DOHH2 (cell line): Measurements from ENCODE around the gene RORB.

Experiments
- H3F3A ChIP-seq: fragments of 200-600 bp; sonication (generic), shearing (Covaris generic); 2 replicates; pipeline ENCODE4 v1.6.0; 2016; ENCODE audit warnings: antibody characterized with exemption, mild to moderate bottlenecking; ENCODE audit not compliant: control insufficient read depth, insufficient read depth
- H3K27ac ChIP-seq: fragments of 200-600 bp; sonication (generic); 2 replicates; pipeline ENCODE4 v1.5.1; 2014; ENCODE audit warnings: low read depth, mild to moderate bottlenecking, low read length, moderate library complexity
- H3K27me3 ChIP-seq: fragments of 200-600 bp; sonication (generic); 2 replicates; pipeline ENCODE4 v1.6.1; 2014; ENCODE audit warnings: mild to moderate bottlenecking, low read length, mixed read lengths; ENCODE audit not compliant: control insufficient read depth
- H3K36me3 ChIP-seq: fragments of 200-600 bp; sonication (generic); 2 replicates; pipeline ENCODE4 v1.6.1; 2014; ENCODE audit warnings: mild to moderate bottlenecking, low read length, moderate library complexity, mixed read lengths; ENCODE audit not compliant: control insufficient read depth
- H3K4me1 ChIP-seq: fragments of 200-600 bp; sonication (generic); 2 replicates; pipeline ENCODE4 v1.6.1; 2014; ENCODE audit warnings: mild to moderate bottlenecking, low read length, mixed read lengths; ENCODE audit not compliant: control insufficient read depth
- H3K4me2 ChIP-seq: fragments of 200-600 bp; sonication (generic); 2 replicates; pipeline ENCODE4 v1.6.0; 2014; ENCODE audit warnings: mild to moderate bottlenecking, low read length, moderate library complexity
- H3K4me3 ChIP-seq: fragments of 200-600 bp; sonication (generic); 2 replicates; pipeline ENCODE4 v1.5.1; 2014; ENCODE audit warnings: mild to moderate bottlenecking, low read length, mixed read lengths
- H3K79me2 ChIP-seq: fragments of 200-600 bp; sonication (generic); 2 replicates; pipeline ENCODE4 v1.6.1; 2014; ENCODE audit warnings: mild to moderate bottlenecking, low read length, mixed read lengths; ENCODE audit not compliant: control insufficient read depth
- H3K9me2 ChIP-seq: fragments of 200-600 bp; sonication (generic); replicated peaks from 2 replicates; pipeline ENCODE4 v1.6.1; 2014; ENCODE audit warnings: mild to moderate bottlenecking, low read length, mixed read lengths; ENCODE audit not compliant: control insufficient read depth
- H3K9me3 ChIP-seq: fragments of 200-600 bp; sonication (generic); 2 replicates; pipeline ENCODE4 v1.6.1; 2014; ENCODE audit warnings: antibody characterized with exemption, low read length, mixed read lengths; ENCODE audit not compliant: control insufficient read depth, insufficient read depth
- H4K20me1 ChIP-seq: fragments of 200-600 bp; sonication (generic); 2 replicates; pipeline ENCODE4 v1.6.0; 2014; ENCODE audit warnings: low read depth, mild to moderate bottlenecking, antibody characterized with exemption, low read length, moderate library complexity; ENCODE audit not compliant: control insufficient read depth, insufficient read depth
- CTCF ChIP-seq: fragments of 200-600 bp; sonication (generic); IDR thresholded peaks from one replicate; pipeline ENCODE4 v1.5.1; 2014; ENCODE audit warnings: antibody characterized with exemption, mild to moderate bottlenecking, low read depth, low read length; ENCODE audit not compliant: poor library complexity, severe bottlenecking
- EZH2phosphoT487 ChIP-seq: fragments of 200-600 bp; sonication (generic); IDR thresholded peaks from 2 replicates; pipeline ENCODE4 v1.6.1; 2017; ENCODE audit warnings: borderline replicate concordance, mild to moderate bottlenecking, antibody characterized with exemption, low read length, moderate library complexity, mixed read lengths

Gene RORB

GRCh38 chr9:74557571-74557970 lies 60.4 kb downstream of the RORB start:
- Histone ChIP-seq H3K79me2 (no peaks in the 10 kb centered on the region), H4K20me1 (no peaks in the 10 kb centered on the region), H3K4me1 (no peaks in the 10 kb centered on the region), H3K27ac (no peak overlapping the region), H3K9me2 (no peaks in the 10 kb centered on the region), H3F3A (no peaks in the 10 kb centered on the region), H3K36me3 (no peaks in the 10 kb centered on the region), H3K27me3 (no peaks in the 10 kb centered on the region), H3K4me2 (no peak overlapping the region), H3K4me3 (no peak overlapping the region), H3K9me3 (no peaks in the 10 kb centered on the region)
- TF ChIP-seq CTCF (no peak), EZH2phosphoT487 (no peak)

GRCh38 chr9:74562611-74563010 lies 65.5 kb downstream of the RORB start:
- Histone ChIP-seq H3K79me2 (no peaks in the 10 kb centered on the region), H3K9me3 (no peaks in the 10 kb centered on the region), H3K4me1 (no peaks in the 10 kb centered on the region), H3K4me2 (no peak overlapping the region), H3K4me3 (no peak overlapping the region), H3K27me3 (no peaks in the 10 kb centered on the region), H3F3A (no peaks in the 10 kb centered on the region), H3K36me3 (no peaks in the 10 kb centered on the region), H4K20me1 (no peaks in the 10 kb centered on the region), H3K9me2 (no peaks in the 10 kb centered on the region), H3K27ac (no peak overlapping the region)
- TF ChIP-seq CTCF (no peak), EZH2phosphoT487 (no peak)

- Histone ChIP-seq H3K4me2 (no peak overlapping the region), H4K20me1 (no peaks in the 10 kb centered on the region), H3K36me3 (no peaks in the 10 kb centered on the region), H3K4me1 (no peaks in the 10 kb centered on the region), H3K9me3 (no peaks in the 10 kb centered on the region), H3K4me3 (no peak overlapping the region), H3K27ac (no peak overlapping the region), H3K27me3 (no peaks in the 10 kb centered on the region), H3F3A (no peaks in the 10 kb centered on the region; the same call in 1 of the 2 replicates), H3K79me2 (no peaks in the 10 kb centered on the region), H3K9me2 (no peaks in the 10 kb centered on the region)
- TF ChIP-seq CTCF (peak; percentile 61), EZH2phosphoT487 (no peak)
Measured at GRCh38 chr9:74570879-74571512, 73.9 kb downstream of the RORB start.
